ENCODE data around the gene BICRAL. TPM values are rescaled to one million over a fixed set of nuclear protein-coding genes. Genes with fewer than 3 reads are reported as not detected.

BICRAL gene
- total and polyA plus RNA-seq, 2 donors (not counting 3 experiments of a cell fraction or from before 2014, with no cell fraction given): 5.6 to 6.8 TPM

GRCh38 chr6:42896178-42896719, 114.4 kb downstream of the BICRAL start:
- no peaks in the 10 kb centered on the region for H3K9me3 ChIP-seq (replicated peaks; ENCODE audit: control insufficient read depth, insufficient read depth, low read length)
- POLR2A ChIA-PET: no interaction called here
- H3K4me2 ChIP-seq (ENCODE audit: insufficient read depth, low read length): no peak overlapping the region
- H3K9ac ChIP-seq (replicated peaks; ENCODE audit: extremely low read depth, insufficient read depth, low read length): no peak overlapping the region
- H2AFZ ChIP-seq (ENCODE audit: low read depth, low read length): no peak overlapping the region
- H4K20me1 ChIP-seq (replicated peaks; ENCODE audit: control insufficient read depth, extremely low read depth, insufficient read depth, low read length): no peaks in the 10 kb centered on the region
- H3K4me3 ChIP-seq (replicated peaks in 1 of 3; ENCODE audit: insufficient read depth in 1 of 3, low read depth in 1 of 3, low read length in 3 of 3): no peak overlapping the region
- H3K9me1 ChIP-seq (replicated peaks; ENCODE audit: control insufficient read depth, extremely low read depth, insufficient read depth, low read length): no peaks in the 10 kb centered on the region
- TF ChIP-seq MAX (IDR thresholded peaks at IDR 0.05; ENCODE audit: insufficient read depth, insufficient read length): no peak
- TF ChIP-seq MYC (IDR thresholded peaks at IDR 0.05; ENCODE audit: low read depth, low read length): no peak
- TF ChIP-seq POLR2A (IDR thresholded peaks at IDR 0.05; ENCODE audit: low read depth, low read length): no peak
- TF ChIP-seq CTCF (IDR thresholded peaks at IDR 0.05; ENCODE audit: extremely low read depth in 1 of 2, insufficient read depth in 1 of 2, low read depth in 1 of 2, low read length in 2 of 2): no peak
- no peak for TF ChIP-seq EZH2 (IDR thresholded peaks at IDR 0.05; ENCODE audit: borderline replicate concordance, low read depth, low read length, severe bottlenecking)
- TF ChIP-seq GATA2 (IDR thresholded peaks at IDR 0.05; ENCODE audit: insufficient read depth, insufficient read length, low read depth, low read length): no peak
- TF ChIP-seq POLR2AphosphoS5 (IDR thresholded peaks at IDR 0.05; ENCODE audit: insufficient read depth, low read depth, low read length): no peak
- TF ChIP-seq FOS (IDR thresholded peaks at IDR 0.05; ENCODE audit: borderline replicate concordance, insufficient read depth, low read length): no peak
- no peak for TF ChIP-seq JUN (IDR thresholded peaks at IDR 0.05; ENCODE audit: borderline replicate concordance, insufficient read depth, insufficient read length, low read depth)
- intact Hi-C loops (cut with micrococcal nuclease): loop anchor here (5.0 kb wide), 1 partner anchor 169 kb away; no protein-coding TSS in a partner anchor
- dilution Hi-C loops (cut with MboI; ENCODE audit: extremely low pct_ligation_motif_present, low sequenced_read_pairs): no loop called here
- H3K36me3 ChIP-seq (ENCODE audit: control insufficient read depth in 2 of 2, extremely low read depth in 1 of 2, insufficient read depth in 2 of 2, low read length in 2 of 2): no peaks in the 10 kb centered on the region
- CTCF ChIA-PET: interaction anchor here (1.1 kb wide), 1 partner anchor 235 kb away, joined by 3 read pairs; no protein-coding TSS in a partner anchor
- no peak overlapping the region for H3K27ac ChIP-seq (ENCODE audit: insufficient read depth, low read depth, low read length)
- H3K27me3 ChIP-seq (ENCODE audit: control insufficient read depth in 2 of 2, insufficient read depth in 2 of 2, low read length in 2 of 2): no peaks in the 10 kb centered on the region
- peaks cover 7% of the 10 kb centered on the region for H3K4me1 ChIP-seq (ENCODE audit: control insufficient read depth, extremely low read depth, insufficient read depth, low read length)
- BruUV-seq (replicated peaks): no TSS peak
- no peaks in the 10 kb centered on the region for H3K79me2 ChIP-seq (ENCODE audit: control insufficient read depth, insufficient read depth, low read length)
- no peak for FAIRE-seq
- DNase-seq (ENCODE audit: low read depth, low spot score): no peak

Measured in endothelial cell of umbilical vein (primary cell).